ENCODE data around the gene PDGFB. TPM values are rescaled to one million over a fixed set of nuclear protein-coding genes. Genes with fewer than 3 reads are reported as not detected.

The PDGFB gene
- total and polyA plus RNA-seq, 9 of the 15 experiments (the other 6 are each of a cell fraction or from before 2014, with no cell fraction given) = 0.07 to 4.0 (median 0.48) TPM; not detected in 1

GRCh38 chr22:39273950-39274887 is 29.4 kb upstream of the PDGFB start (continued):
- TF ChIP-seq CLOCK (CRISPR knock-in tag; IDR thresholded peaks at IDR 0.05; ENCODE audit: borderline replicate concordance) = no peak
- no peak for TF ChIP-seq SRF (CRISPR knock-in tag; IDR thresholded peaks at IDR 0.05)
- TF ChIP-seq NBN (IDR thresholded peaks at IDR 0.05; ENCODE audit: low read depth) = no peak
- TF ChIP-seq AFF4 (CRISPR knock-in tag; IDR thresholded peaks at IDR 0.05) = no peak
- TF ChIP-seq HCFC1 (IDR thresholded peaks at IDR 0.05; ENCODE audit: low read depth, low read length) = no peak
- no peak for TF ChIP-seq ZNF444 (CRISPR knock-in tag; IDR thresholded peaks at IDR 0.05)
- TF ChIP-seq FOXA1 (IDR thresholded peaks at IDR 0.05; ENCODE audit: borderline replicate concordance) = no peak
- TF ChIP-seq BMI1 (IDR thresholded peaks at IDR 0.05; ENCODE audit: low read length) = no peak
- TF ChIP-seq ZNF175 (CRISPR knock-in tag; IDR thresholded peaks at IDR 0.05; ENCODE audit: low read depth) = no peak
- no peak for TF ChIP-seq NUFIP1 (IDR thresholded peaks at IDR 0.05; ENCODE audit: partially characterized antibody)
- no peak for TF ChIP-seq ZNF407 (IDR thresholded peaks at IDR 0.05; ENCODE audit: low read depth)
- no peak for TF ChIP-seq ZNF282 (CRISPR knock-in tag; IDR thresholded peaks at IDR 0.05)

All from K562 (cell line).